GM13977 (cell line): Measurements from ENCODE around the gene AZU1.
"Not testable (repeated sequence)": the region's sequence is repeated elsewhere in the genome, so short reads cannot be mapped to it uniquely, and the experiment has no call there.

Experiments
- DNase-seq: peaks from one replicate; pipeline ENCODE4 v3.0.0; 2012; ENCODE audit warnings: low spot score
- in situ Hi-C: fragments of 300-500 bp; cut with MboI; formaldehyde crosslinking; loops from one replicate; pipeline ENCODE4 v1.12.0; 2022; ENCODE audit warnings: low sequenced_read_pairs, low pct_unique_long_range_greater_than_20kb, mixed read lengths, inconsistent platforms; ENCODE audit not compliant: unreplicated experiment
- TF ChIP-seq, protein P1 (sequence below): IDR thresholded peaks from 2 replicates; pipeline ENCODE4 v1.5.1; 2012; ENCODE audit warnings: mild to moderate bottlenecking, control low read depth; ENCODE audit not compliant: insufficient read depth; ENCODE audit errors: extremely low read depth, missing control alignments

AZU1 gene

DNA sequence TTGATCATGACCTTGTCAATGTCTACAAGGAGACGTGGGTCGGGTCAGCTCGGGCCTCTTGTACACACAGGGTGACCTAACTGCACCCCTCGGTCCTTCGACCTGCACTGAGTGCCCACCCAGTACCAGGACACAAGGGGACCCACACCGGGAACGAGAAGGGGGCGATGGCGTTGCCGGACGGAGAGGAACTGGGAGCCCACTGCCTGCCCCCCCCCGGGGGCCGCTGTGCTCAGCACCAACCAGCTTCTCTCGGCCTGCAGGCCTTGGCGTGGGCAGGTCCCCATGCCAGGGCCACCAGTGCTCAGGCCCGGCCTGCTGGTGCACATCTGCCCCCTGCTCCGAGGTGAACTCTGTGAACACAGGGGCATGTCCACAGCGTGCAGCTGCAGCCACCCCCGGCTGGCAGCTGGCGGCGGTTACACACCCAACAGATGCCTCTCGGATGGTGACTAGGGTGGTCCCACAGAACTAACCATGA is 46.0 kb downstream of the AZU1 start:
- in situ Hi-C loops, result no loop called here
- no peak for DNase-seq
- TF ChIP-seq, protein P1, sequence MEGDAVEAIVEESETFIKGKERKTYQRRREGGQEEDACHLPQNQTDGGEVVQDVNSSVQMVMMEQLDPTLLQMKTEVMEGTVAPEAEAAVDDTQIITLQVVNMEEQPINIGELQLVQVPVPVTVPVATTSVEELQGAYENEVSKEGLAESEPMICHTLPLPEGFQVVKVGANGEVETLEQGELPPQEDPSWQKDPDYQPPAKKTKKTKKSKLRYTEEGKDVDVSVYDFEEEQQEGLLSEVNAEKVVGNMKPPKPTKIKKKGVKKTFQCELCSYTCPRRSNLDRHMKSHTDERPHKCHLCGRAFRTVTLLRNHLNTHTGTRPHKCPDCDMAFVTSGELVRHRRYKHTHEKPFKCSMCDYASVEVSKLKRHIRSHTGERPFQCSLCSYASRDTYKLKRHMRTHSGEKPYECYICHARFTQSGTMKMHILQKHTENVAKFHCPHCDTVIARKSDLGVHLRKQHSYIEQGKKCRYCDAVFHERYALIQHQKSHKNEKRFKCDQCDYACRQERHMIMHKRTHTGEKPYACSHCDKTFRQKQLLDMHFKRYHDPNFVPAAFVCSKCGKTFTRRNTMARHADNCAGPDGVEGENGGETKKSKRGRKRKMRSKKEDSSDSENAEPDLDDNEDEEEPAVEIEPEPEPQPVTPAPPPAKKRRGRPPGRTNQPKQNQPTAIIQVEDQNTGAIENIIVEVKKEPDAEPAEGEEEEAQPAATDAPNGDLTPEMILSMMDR, result no peak

DNA sequence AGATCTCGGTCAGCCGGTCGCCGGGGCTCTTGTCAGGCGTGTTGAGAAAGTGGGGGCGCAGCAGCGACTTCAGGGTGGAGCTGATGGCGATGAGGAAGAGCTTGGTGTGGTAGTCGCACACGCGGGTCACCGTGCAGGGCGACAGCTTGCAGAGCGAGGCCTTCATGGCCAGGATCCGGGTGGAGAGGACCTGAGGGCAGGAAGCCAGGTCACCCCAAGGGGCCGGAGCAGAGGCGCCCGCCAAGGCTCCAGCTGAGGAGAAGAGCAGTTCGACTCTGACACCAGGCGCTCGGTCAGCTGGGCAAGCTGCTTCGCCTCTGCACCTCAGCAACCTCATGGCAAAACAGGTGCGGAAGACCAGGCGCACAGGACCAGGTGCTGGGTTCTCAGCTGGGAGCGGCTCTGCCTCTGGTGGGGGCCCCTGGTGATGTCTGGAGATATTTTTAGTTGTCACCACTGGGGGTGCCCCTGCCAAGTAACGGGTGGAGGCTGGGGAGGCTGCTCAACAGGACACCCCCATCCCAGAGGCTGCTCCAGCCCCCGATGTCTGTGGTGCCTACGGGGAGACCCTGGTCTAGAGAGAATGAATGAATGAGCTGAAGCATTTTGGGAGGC is 47.7 kb downstream of the AZU1 start:
- DNase-seq, result no peak
- in situ Hi-C loops, result no loop called here
- TF ChIP-seq, protein P1, result no peak

DNA sequence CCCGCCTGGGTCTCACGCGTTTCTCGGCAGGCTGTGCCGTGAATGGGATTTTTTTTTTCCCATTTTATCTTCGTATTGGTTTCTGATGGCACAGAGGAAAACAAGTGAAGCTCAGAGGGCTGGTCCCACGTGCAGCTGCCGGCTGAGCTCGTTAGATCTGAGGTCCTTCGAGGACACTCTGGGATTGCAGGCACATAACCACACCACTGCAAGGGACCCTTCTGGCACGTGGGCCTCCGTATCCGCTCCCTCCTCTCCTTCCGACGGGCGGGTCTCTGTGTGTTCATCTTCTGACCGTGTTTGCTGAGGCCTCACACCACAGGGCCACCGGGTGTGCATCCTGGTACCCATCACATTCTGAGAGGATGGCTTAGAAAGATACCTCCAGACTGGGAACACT is 48.5 kb downstream of the AZU1 start:
- DNase-seq, result no peak
- in situ Hi-C loops, result no loop called here
- TF ChIP-seq, protein P1, result no peak

DNA sequence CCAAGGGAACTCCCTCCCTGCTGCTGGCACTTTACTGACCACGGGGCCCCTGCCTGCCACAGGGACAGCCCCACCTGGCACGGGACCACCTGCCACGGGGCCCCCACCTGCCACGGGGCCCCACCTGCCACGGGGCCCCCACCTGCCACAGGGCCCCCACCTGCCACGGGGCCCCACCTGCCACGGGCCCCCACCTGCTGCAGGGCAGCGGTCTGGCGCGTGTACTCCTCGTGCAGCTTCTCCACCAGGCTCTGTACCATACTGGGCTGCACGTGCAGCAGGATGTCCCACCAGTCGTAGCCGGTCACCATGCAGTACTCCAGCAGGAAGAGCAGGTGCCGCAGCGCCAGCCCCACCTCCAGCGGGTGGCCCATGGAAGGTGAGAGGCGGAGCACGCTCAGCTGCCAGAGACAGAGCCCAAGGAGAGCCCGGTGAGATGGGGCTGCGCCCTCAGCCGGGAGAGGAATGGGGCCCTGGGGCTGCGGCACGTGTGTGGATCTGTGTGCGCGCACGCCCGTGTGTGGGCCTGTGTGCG is 49.2 kb downstream of the AZU1 start:
- TF ChIP-seq, protein P1, result no peak
- in situ Hi-C loops, result no loop called here
- no peak for DNase-seq

DNA sequence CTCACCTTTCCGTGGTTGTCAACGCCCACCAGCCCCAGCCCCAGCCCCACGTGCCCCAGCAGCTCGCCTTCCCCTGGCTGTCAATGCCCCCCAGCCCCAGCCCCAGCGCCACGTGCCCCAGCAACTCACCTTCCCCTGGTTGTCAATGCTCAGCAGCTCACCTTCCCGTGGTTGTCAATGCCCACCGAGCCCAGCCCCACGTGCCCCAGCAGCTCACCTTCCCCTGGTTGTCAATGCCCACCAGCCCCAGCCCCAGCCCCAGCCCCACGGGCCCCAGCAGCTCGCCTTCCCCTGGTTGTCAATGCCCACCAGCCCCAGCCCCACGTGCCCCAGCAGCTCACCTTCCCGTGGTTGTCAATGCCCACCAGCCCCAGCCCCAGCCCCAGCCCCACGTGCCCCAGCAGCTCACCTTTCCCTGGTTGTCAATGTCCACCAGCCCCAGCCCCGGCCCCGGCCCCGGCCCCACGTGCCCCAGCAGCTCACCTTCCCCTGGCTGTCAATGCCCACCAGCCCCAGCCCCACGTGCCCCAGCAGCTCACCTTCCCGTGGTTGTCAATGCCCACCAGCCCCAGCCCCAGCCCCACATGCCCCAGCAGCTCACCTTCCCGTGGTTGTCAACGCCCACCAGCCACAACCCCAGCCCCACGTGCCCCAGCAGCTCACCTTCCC is 50.5 kb downstream of the AZU1 start:
- DNase-seq, in situ Hi-C loops: not testable (repeated sequence)

DNA sequence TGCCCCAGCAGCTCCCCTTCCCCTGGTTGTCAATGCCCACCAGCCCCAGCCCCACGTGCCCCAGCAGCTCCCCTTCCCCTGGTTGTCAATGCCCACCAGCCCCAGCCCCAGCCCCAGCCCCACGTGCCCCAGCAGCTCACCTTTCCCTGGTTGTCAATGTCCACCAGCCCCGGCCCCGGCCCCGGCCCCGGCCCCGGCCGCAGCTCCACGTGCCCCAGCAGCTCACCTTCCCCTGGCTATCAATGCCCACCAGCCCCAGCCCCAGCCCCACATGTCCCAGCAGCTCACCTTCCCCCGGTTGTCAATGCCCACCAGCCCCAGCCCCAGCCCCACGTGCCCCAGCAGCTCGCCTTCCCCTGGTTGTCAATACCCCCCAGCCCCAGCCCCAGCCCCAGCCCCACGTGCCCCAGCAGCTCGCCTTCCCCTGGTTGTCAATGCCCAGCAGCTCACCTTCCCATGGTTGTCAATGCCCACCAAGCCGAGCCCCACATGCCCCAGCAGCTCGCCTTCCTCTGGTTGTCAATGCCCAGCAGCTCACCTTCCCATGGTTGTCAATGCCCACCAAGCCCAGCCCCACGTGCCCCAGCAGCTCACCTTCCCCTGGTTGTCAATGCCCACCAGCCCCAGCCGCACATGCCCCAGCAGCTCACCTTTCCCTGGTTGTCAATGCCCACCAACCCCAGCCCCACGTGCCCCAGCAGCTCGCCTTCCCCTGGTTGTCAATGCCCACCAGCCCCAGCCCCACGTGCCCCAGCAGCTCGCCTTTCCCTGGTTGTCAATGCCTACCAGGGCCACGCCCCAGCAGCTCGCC is 51.3 kb downstream of the AZU1 start:
- in situ Hi-C loops, DNase-seq: not testable (repeated sequence)

DNA sequence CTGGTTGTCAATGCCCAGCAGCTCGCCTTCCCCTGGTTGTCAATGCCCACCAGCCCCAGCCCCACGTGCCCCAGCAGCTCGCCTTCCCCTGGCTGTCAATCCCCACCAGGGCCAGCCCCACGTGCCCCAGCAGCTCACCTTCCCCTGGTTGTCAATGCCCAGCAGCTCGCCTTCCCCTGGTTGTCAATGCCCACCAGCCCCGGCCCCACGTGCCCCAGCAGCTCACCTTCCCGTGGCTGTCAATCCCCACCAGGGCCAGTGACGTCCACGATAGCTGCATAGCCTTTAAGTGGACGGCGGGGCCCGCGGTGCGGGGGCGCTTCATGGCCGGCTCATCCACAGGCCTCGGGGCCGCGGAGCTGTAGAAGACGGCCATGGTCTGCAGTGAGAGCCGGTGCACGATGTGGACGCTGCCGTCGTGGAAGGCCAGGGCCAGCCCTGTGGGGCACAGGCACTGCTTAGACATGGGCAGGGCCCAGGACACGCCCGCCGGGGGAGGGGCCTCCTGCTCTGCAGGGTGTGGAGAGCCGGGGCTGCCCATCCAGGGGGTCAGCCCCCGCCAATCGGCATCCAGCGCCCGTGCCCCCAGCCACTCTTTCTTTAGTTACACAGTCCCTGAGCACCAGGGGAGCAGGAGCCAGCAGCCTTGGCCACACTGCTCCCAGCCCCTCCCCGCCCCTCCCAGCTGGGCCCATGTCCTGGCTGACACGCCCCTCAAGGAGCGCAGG is 52.2 kb downstream of the AZU1 start:
- no peak for DNase-seq
- in situ Hi-C loops, result no loop called here
- TF ChIP-seq, protein P1, result no peak
